ENCODE measurements around the gene WNK4. TPM values are rescaled to one million over a fixed set of nuclear protein-coding genes. Genes with fewer than 3 reads are reported as not detected.

Gene WNK4
- total and polyA plus RNA-seq, 2 experiments from 2014 or later: 0.10 to 0.65 TPM

DNA sequence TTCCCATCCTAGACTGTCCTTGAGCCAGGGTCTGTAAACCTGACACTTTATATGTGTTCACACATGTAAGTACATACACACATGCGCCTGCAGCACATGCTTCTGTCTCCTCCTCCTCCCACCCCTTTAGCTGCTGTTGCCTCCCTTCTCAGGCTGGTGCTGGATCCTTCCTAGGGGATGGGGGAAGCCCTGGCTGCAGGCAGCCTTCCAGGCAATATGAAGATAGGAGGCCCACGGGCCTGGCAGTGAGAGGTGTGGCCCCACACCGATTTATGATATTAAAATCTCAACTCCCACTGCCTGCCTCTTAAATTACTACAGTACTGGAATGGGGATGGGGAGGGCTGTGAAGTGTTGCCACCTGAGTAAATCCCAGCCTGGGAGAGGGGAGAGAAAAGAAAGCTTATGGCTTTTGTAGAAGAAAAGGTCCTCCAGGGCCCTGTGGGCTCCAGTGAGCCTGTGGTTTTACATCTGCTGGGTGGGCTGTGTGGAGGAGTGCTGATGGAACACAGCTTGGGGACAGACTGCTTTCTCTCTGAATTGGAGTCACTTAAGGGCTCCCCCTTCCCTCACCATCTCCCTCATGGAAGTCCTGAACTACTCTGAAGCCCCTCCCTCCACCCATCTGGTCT, 990 bp upstream of the WNK4 start:
- Histone ChIP-seq H3K4me3 (peak overlapping the region; percentile 81), H3K4me1 (ENCODE audit: insufficient read depth) (peaks cover 21% of the 10 kb centered on the region; the same call in 1 of the 2 replicates), H3K79me2 (replicated peaks; ENCODE audit: insufficient read depth) (no peaks in the 10 kb centered on the region), H4K20me1 (replicated peaks; ENCODE audit: insufficient read depth) (no peaks in the 10 kb centered on the region), H3K27ac (ENCODE audit: low read depth) (no peak overlapping the region), H3K36me3 (ENCODE audit: insufficient read depth) (peaks cover 9% of the 10 kb centered on the region; the same call in 1 of the 2 replicates), H2AFZ (peak overlapping the region; percentile 94; the same call in 1 of the 2 replicates), H3F3A (replicated peaks; ENCODE audit: low read depth) (peaks cover 12% of the 10 kb centered on the region; the same call in 1 of the 2 replicates), H3K27me3 (ENCODE audit: insufficient read depth) (peaks cover 30% of the 10 kb centered on the region), H3K4me2 (peak overlapping the region; percentile 93), H3K9me2 (ENCODE audit: insufficient read depth) (no peaks in the 10 kb centered on the region)
- H3K4me1 Mint-ChIP-seq: peaks cover 24% of the 10 kb centered on the region
- no peak overlapping the region for H3K27ac Mint-ChIP-seq
- DNase-seq (ENCODE audit: low spot score) (no peak), ATAC-seq (peak; percentile 11)
- peaks cover 42% of the 10 kb centered on the region for H3K36me3 Mint-ChIP-seq (ENCODE audit: low read depth)
- H3K9me3 Mint-ChIP-seq: no peaks in the 10 kb centered on the region; the same call in 2 of the 3 replicates
- TF ChIP-seq NANOG (IDR thresholded peaks at IDR 0.05; ENCODE audit: borderline replicate concordance): no peak
- TF ChIP-seq POLR2AphosphoS5 (IDR thresholded peaks at IDR 0.05; ENCODE audit: low read depth): no peak
- TF ChIP-seq, protein P1, sequence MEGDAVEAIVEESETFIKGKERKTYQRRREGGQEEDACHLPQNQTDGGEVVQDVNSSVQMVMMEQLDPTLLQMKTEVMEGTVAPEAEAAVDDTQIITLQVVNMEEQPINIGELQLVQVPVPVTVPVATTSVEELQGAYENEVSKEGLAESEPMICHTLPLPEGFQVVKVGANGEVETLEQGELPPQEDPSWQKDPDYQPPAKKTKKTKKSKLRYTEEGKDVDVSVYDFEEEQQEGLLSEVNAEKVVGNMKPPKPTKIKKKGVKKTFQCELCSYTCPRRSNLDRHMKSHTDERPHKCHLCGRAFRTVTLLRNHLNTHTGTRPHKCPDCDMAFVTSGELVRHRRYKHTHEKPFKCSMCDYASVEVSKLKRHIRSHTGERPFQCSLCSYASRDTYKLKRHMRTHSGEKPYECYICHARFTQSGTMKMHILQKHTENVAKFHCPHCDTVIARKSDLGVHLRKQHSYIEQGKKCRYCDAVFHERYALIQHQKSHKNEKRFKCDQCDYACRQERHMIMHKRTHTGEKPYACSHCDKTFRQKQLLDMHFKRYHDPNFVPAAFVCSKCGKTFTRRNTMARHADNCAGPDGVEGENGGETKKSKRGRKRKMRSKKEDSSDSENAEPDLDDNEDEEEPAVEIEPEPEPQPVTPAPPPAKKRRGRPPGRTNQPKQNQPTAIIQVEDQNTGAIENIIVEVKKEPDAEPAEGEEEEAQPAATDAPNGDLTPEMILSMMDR (conservative IDR thresholded peaks at IDR 0.05; ENCODE audit: low read depth in 2 of 2): no peak
- no peak for TF ChIP-seq CREB1 (CRISPR knock-in tag; IDR thresholded peaks at IDR 0.05; ENCODE audit: low read depth)
- TF ChIP-seq, protein P2, sequence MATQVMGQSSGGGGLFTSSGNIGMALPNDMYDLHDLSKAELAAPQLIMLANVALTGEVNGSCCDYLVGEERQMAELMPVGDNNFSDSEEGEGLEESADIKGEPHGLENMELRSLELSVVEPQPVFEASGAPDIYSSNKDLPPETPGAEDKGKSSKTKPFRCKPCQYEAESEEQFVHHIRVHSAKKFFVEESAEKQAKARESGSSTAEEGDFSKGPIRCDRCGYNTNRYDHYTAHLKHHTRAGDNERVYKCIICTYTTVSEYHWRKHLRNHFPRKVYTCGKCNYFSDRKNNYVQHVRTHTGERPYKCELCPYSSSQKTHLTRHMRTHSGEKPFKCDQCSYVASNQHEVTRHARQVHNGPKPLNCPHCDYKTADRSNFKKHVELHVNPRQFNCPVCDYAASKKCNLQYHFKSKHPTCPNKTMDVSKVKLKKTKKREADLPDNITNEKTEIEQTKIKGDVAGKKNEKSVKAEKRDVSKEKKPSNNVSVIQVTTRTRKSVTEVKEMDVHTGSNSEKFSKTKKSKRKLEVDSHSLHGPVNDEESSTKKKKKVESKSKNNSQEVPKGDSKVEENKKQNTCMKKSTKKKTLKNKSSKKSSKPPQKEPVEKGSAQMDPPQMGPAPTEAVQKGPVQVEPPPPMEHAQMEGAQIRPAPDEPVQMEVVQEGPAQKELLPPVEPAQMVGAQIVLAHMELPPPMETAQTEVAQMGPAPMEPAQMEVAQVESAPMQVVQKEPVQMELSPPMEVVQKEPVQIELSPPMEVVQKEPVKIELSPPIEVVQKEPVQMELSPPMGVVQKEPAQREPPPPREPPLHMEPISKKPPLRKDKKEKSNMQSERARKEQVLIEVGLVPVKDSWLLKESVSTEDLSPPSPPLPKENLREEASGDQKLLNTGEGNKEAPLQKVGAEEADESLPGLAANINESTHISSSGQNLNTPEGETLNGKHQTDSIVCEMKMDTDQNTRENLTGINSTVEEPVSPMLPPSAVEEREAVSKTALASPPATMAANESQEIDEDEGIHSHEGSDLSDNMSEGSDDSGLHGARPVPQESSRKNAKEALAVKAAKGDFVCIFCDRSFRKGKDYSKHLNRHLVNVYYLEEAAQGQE (IDR thresholded peaks at IDR 0.05; ENCODE audit: unreplicated experiment): no peak
- no peak for TF ChIP-seq JUNB (IDR thresholded peaks at IDR 0.05; ENCODE audit: unreplicated experiment)
- TF ChIP-seq ZNF331 (CRISPR knock-in tag; IDR thresholded peaks at IDR 0.05; ENCODE audit: low read depth): no peak
- TF ChIP-seq, protein P3, sequence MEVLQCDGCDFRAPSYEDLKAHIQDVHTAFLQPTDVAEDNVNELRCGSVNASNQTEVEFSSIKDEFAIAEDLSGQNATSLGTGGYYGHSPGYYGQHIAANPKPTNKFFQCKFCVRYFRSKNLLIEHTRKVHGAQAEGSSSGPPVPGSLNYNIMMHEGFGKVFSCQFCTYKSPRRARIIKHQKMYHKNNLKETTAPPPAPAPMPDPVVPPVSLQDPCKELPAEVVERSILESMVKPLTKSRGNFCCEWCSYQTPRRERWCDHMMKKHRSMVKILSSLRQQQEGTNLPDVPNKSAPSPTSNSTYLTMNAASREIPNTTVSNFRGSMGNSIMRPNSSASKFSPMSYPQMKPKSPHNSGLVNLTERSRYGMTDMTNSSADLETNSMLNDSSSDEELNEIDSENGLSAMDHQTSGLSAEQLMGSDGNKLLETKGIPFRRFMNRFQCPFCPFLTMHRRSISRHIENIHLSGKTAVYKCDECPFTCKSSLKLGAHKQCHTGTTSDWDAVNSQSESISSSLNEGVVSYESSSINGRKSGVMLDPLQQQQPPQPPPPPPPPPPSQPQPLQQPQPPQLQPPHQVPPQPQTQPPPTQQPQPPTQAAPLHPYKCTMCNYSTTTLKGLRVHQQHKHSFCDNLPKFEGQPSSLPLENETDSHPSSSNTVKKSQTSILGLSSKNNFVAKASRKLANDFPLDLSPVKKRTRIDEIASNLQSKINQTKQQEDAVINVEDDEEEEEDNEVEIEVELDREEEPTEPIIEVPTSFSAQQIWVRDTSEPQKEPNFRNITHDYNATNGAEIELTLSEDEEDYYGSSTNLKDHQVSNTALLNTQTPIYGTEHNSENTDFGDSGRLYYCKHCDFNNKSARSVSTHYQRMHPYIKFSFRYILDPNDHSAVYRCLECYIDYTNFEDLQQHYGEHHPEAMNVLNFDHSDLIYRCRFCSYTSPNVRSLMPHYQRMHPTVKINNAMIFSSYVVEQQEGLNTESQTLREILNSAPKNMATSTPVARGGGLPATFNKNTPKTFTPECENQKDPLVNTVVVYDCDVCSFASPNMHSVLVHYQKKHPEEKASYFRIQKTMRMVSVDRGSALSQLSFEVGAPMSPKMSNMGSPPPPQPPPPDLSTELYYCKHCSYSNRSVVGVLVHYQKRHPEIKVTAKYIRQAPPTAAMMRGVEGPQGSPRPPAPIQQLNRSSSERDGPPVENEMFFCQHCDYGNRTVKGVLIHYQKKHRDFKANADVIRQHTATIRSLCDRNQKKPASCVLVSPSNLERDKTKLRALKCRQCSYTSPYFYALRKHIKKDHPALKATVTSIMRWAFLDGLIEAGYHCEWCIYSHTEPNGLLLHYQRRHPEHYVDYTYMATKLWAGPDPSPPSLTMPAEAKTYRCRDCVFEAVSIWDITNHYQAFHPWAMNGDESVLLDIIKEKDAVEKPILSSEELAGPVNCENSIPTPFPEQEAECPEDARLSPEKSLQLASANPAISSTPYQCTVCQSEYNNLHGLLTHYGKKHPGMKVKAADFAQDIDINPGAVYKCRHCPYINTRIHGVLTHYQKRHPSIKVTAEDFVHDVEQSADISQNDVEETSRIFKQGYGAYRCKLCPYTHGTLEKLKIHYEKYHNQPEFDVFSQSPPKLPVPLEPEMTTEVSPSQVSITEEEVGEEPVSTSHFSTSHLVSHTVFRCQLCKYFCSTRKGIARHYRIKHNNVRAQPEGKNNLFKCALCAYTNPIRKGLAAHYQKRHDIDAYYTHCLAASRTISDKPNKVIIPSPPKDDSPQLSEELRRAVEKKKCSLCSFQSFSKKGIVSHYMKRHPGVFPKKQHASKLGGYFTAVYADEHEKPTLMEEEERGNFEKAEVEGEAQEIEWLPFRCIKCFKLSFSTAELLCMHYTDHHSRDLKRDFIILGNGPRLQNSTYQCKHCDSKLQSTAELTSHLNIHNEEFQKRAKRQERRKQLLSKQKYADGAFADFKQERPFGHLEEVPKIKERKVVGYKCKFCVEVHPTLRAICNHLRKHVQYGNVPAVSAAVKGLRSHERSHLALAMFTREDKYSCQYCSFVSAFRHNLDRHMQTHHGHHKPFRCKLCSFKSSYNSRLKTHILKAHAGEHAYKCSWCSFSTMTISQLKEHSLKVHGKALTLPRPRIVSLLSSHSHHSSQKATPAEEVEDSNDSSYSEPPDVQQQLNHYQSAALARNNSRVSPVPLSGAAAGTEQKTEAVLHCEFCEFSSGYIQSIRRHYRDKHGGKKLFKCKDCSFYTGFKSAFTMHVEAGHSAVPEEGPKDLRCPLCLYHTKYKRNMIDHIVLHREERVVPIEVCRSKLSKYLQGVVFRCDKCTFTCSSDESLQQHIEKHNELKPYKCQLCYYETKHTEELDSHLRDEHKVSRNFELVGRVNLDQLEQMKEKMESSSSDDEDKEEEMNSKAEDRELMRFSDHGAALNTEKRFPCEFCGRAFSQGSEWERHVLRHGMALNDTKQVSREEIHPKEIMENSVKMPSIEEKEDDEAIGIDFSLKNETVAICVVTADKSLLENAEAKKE (CRISPR knock-in tag; IDR thresholded peaks at IDR 0.05): no peak
- no peak for TF ChIP-seq EZH2phosphoT487 (IDR thresholded peaks at IDR 0.05; ENCODE audit: unreplicated experiment)
- no peak for TF ChIP-seq EZH2 (IDR thresholded peaks at IDR 0.05; ENCODE audit: low read depth, unreplicated experiment)
- TF ChIP-seq, protein P4, sequence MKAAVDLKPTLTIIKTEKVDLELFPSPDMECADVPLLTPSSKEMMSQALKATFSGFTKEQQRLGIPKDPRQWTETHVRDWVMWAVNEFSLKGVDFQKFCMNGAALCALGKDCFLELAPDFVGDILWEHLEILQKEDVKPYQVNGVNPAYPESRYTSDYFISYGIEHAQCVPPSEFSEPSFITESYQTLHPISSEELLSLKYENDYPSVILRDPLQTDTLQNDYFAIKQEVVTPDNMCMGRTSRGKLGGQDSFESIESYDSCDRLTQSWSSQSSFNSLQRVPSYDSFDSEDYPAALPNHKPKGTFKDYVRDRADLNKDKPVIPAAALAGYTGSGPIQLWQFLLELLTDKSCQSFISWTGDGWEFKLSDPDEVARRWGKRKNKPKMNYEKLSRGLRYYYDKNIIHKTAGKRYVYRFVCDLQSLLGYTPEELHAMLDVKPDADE (IDR thresholded peaks at IDR 0.05): no peak
- TF ChIP-seq STAT1 (IDR thresholded peaks at IDR 0.05; ENCODE audit: unreplicated experiment): no peak
- TF ChIP-seq ZNF114 (CRISPR knock-in tag; IDR thresholded peaks at IDR 0.05): no peak
- H3K4me3 Mint-ChIP-seq: peak overlapping the region; percentile 71
- peaks cover 39% of the 10 kb centered on the region for H3K27me3 Mint-ChIP-seq (ENCODE audit: insufficient read depth, low read depth, poor library complexity)

All from GM23338 (cell line).